Suprapubic skin (tissue), 4 donors: ENCODE data around the gene SMCO1.

Experiments used
- EP300 ChIP-seq: sonication (generic); formaldehyde crosslinking; IDR thresholded peaks from one replicate; pipeline ENCODE4 v1.6.1; 2017; ENCODE audit warnings: antibody characterized with exemption
- POLR2A ChIP-seq, 2 donors: fragments of 450-650 bp; IDR thresholded peaks; one replicate each; pipeline ENCODE4 v1.6.1; 2017; ENCODE audit warnings: antibody characterized with exemption in 2 of 2, mild to moderate bottlenecking in 2 of 2, moderate library complexity in 2 of 2
- POLR2AphosphoS5 ChIP-seq, 3 donors: sonication (generic); formaldehyde crosslinking; IDR thresholded peaks; one replicate each; pipeline ENCODE4 v1.6.1; 2017; ENCODE audit warnings: antibody characterized with exemption in 3 of 3
- TF ChIP-seq, protein P1 (sequence below), 2 donors: fragments of 200-600 bp in 1 of 2; fragments of 450-650 bp in 1 of 2; sonication (generic) in 1 of 2; IDR thresholded peaks; one replicate each; pipeline ENCODE4 v1.5.1; 2016 to 2019; ENCODE audit warnings: antibody characterized with exemption in 2 of 2, mild to moderate bottlenecking in 1 of 2, moderate library complexity in 1 of 2

GRCh38 chr3:196514913-196515621 lies at the start of gene SMCO1:
- TF ChIP-seq POLR2A (IDR thresholded peaks at IDR 0.05) (no peak), EP300 (no peak), POLR2AphosphoS5 (IDR thresholded peaks at IDR 0.05) (no peak)
- TF ChIP-seq, protein P1, sequence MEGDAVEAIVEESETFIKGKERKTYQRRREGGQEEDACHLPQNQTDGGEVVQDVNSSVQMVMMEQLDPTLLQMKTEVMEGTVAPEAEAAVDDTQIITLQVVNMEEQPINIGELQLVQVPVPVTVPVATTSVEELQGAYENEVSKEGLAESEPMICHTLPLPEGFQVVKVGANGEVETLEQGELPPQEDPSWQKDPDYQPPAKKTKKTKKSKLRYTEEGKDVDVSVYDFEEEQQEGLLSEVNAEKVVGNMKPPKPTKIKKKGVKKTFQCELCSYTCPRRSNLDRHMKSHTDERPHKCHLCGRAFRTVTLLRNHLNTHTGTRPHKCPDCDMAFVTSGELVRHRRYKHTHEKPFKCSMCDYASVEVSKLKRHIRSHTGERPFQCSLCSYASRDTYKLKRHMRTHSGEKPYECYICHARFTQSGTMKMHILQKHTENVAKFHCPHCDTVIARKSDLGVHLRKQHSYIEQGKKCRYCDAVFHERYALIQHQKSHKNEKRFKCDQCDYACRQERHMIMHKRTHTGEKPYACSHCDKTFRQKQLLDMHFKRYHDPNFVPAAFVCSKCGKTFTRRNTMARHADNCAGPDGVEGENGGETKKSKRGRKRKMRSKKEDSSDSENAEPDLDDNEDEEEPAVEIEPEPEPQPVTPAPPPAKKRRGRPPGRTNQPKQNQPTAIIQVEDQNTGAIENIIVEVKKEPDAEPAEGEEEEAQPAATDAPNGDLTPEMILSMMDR (IDR thresholded peaks at IDR 0.05): no peak
